SU-DHL-6 (cell line): ENCODE results near the gene MATN1.

Experiments used
- H2AFZ ChIP-seq: fragments of 200-600 bp; sonication (generic); 2 replicates; pipeline ENCODE4 v1.6.1; 2014; ENCODE audit warnings: low read depth, mild to moderate bottlenecking, moderate library complexity, mixed read lengths, antibody characterized with exemption, low read length; ENCODE audit not compliant: severe bottlenecking
- H3F3A ChIP-seq: fragments of 200-600 bp; shearing (Covaris generic); 2 replicates; pipeline ENCODE4 v1.6.0; 2016; ENCODE audit warnings: antibody characterized with exemption, mild to moderate bottlenecking; ENCODE audit not compliant: insufficient read depth
- H3K27ac ChIP-seq: fragments of 200-600 bp; sonication (generic); 2 replicates; pipeline ENCODE4 v1.5.1; 2016; ENCODE audit warnings: low read depth, mild to moderate bottlenecking, low read length, moderate library complexity, mixed read lengths
- H3K27me3 ChIP-seq: fragments of 200-600 bp; sonication (generic), shearing (Covaris generic); 2 replicates; pipeline ENCODE4 v1.6.0; 2014; ENCODE audit warnings: mild to moderate bottlenecking, low read length
- H3K36me3 ChIP-seq: fragments of 200-600 bp; sonication (generic); 2 replicates; pipeline ENCODE4 v1.6.1; 2014; ENCODE audit warnings: mild to moderate bottlenecking, low read length, mixed read lengths
- H3K4me2 ChIP-seq: fragments of 300-600, 200-600 bp; shearing (Covaris generic), sonication (generic); 2 replicates; pipeline ENCODE4 v1.6.0; 2014; ENCODE audit warnings: low read length, low read depth, mild to moderate bottlenecking; ENCODE audit not compliant: poor library complexity, severe bottlenecking
- H3K4me3 ChIP-seq: fragments of 200-600 bp; sonication (generic); 2 replicates; pipeline ENCODE4 v1.5.1; 2014; ENCODE audit warnings: antibody characterized with exemption, low read length, mild to moderate bottlenecking, mixed read lengths; ENCODE audit not compliant: insufficient read depth, poor library complexity, severe bottlenecking
- H3K79me2 ChIP-seq: fragments of 200-600 bp; sonication (generic); 2 replicates; pipeline ENCODE4 v1.6.1; 2014; ENCODE audit warnings: mild to moderate bottlenecking, low read length, moderate library complexity; ENCODE audit not compliant: insufficient read depth
- H3K9ac ChIP-seq: fragments of 200-600 bp; sonication (generic); 2 replicates; pipeline ENCODE4 v1.7.0; 2014; ENCODE audit warnings: mild to moderate bottlenecking, low read length
- H3K9me2 ChIP-seq: fragments of 200-600 bp; sonication (generic); replicated peaks from 2 replicates; pipeline ENCODE4 v1.6.1; 2014; ENCODE audit warnings: low read length; ENCODE audit not compliant: insufficient read depth
- H3K9me3 ChIP-seq: fragments of 200-600 bp; sonication (generic); 2 replicates; pipeline ENCODE4 v1.6.1; 2014; ENCODE audit warnings: low read length, mixed read lengths; ENCODE audit not compliant: insufficient read depth
- H4K20me1 ChIP-seq: fragments of 200-600 bp; sonication (generic); 2 replicates; pipeline ENCODE4 v1.6.1; 2014; ENCODE audit warnings: low read depth, mild to moderate bottlenecking, antibody characterized with exemption, low read length, moderate library complexity, mixed read lengths
- CTCF ChIP-seq: fragments of 200-600 bp; sonication (generic); IDR thresholded peaks from one replicate; pipeline ENCODE4 v1.5.1; 2017; ENCODE audit warnings: antibody characterized with exemption, mild to moderate bottlenecking, low read length, moderate library complexity; ENCODE audit not compliant: insufficient read depth, poor library complexity, severe bottlenecking
- EZH2phosphoT487 ChIP-seq: fragments of 200-600 bp; sonication (generic), shearing (Covaris generic); conservative IDR thresholded peaks from 2 replicates; pipeline ENCODE4 v1.6.1; 2018; ENCODE audit warnings: mild to moderate bottlenecking, antibody characterized with exemption, low read length, moderate library complexity, mixed read lengths

The MATN1 gene

DNA sequence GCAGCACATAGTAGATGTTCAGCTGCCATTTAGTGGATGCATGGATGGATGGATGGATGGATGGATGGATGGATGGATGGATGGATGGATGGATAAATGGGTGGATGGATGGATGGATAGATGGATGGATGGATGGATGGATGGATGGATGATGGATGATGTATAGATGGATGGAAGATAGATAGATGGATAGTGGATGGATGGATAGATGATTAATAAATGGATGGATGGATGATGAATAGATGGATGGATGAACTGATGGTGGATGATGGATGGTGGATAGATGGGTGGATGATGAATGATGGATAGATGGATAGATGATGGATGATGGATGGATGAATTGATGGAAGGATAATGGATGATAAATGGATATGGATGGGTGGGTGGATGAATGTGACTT lies 20.6 kb downstream of the MATN1 start:
- Histone ChIP-seq H4K20me1 (no peaks in the 10 kb centered on the region), H3K27me3 (no peaks in the 10 kb centered on the region), H3K9me3 (no peaks in the 10 kb centered on the region), H3K4me2 (no peak overlapping the region), H3K4me3 (no peak overlapping the region), H3K9ac (no peak overlapping the region), H3K36me3 (no peaks in the 10 kb centered on the region), H3K9me2 (no peaks in the 10 kb centered on the region), H2AFZ (no peak overlapping the region), H3F3A (no peaks in the 10 kb centered on the region), H3K27ac (no peak overlapping the region), H3K79me2 (no peaks in the 10 kb centered on the region)
- no peak for TF ChIP-seq CTCF
- no peak for TF ChIP-seq EZH2phosphoT487

- no peak for TF ChIP-seq CTCF
- no peak for TF ChIP-seq EZH2phosphoT487
These were observed 22.1 kb downstream of the MATN1 start for GRCh38 chr1:30701258-30701633.

DNA sequence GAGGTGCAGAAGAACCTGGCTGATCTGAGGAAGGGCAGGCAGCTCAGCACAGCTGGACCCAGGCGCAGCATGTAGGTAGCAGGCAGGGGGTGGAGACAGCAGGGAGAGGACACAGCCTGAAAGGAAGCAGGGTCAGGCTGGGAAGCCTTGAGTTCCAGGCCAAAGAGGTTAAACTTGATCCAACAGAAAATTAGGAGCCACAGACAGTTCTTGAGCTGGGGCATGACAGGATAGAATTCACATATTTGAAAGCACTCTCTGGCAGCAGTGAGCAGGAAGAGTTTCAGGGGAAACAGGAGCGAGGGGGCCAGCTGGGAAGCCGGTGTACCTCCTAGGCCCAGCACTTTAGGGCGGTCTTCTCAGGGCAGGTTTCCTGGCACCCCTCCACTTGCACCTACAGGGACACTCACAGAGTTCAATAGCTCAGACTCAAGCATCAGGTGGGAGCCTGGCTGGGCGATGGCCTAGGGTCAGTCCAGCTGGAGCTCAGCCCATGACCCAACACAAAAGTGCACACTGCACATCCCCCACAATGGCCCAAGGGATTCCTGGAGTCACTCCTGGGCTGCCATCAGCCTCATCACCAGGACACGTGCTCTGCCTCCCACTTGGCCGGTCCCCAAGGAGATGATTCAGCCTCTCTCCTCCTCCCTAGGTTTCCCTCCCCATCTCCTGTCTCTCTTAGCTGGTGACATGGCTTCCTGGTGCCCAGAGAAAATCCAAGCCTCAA lies 22.7 kb downstream of the MATN1 start:
- Histone ChIP-seq H3K9me2 (no peaks in the 10 kb centered on the region), H4K20me1 (no peaks in the 10 kb centered on the region), H3F3A (no peaks in the 10 kb centered on the region), H3K4me2 (no peak overlapping the region), H3K27ac (no peak overlapping the region), H3K4me3 (no peak overlapping the region), H3K9ac (no peak overlapping the region), H2AFZ (no peak overlapping the region), H3K9me3 (no peaks in the 10 kb centered on the region), H3K27me3 (no peaks in the 10 kb centered on the region), H3K79me2 (no peaks in the 10 kb centered on the region), H3K36me3 (no peaks in the 10 kb centered on the region)
- no peak for TF ChIP-seq CTCF
- no peak for TF ChIP-seq EZH2phosphoT487

More at GRCh38 chr1:30701258-30701633, 22.1 kb downstream of the MATN1 start:
- Histone ChIP-seq H3K9ac (no peak overlapping the region), H3K27ac (no peak overlapping the region), H3K9me3 (no peaks in the 10 kb centered on the region), H3K4me2 (no peak overlapping the region), H3K27me3 (no peaks in the 10 kb centered on the region), H3F3A (no peaks in the 10 kb centered on the region), H4K20me1 (no peaks in the 10 kb centered on the region), H2AFZ (no peak overlapping the region), H3K4me3 (no peak overlapping the region), H3K79me2 (no peaks in the 10 kb centered on the region), H3K36me3 (no peaks in the 10 kb centered on the region), H3K9me2 (no peaks in the 10 kb centered on the region)
